Stimulated activated CD8-positive, alpha-beta memory T cell treated with anti-CD3 and anti-CD28 coated beads, Interleukin-4, amount 100 ng/mL, for 24 hours (primary cell): ENCODE results near the gene CSF1.
"Not testable (repeated sequence)": the region's sequence is repeated elsewhere in the genome, so short reads cannot be mapped to it uniquely, and the experiment has no call there.

Experiments
- DNase-seq: peaks from one replicate; pipeline ENCODE4 v3.0.0-alpha.2; 2020; ENCODE audit warnings: low read depth

The CSF1 gene

GRCh38 chr1:109919303-109919702 is 8.7 kb downstream of the CSF1 start:
- DNase-seq, result no peak

DNA sequence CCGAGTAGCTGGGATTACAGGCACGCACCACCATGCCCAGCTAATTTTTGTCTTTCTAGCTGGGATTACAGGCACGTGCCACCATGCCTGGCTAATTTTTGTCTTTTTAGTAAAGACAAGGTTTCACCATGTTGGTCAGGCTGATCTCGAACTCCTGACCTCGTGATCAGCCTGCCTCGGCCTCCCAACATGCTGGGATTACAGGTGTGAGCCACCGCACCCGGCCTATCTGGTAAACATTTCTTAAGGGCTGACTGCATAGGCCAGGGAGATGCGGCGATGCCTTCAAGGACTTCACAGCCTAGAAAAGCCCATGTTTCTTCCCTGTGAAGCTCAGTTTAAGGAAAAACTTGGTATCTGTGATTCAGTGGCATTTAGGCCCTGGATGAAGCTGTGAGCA is 9.7 kb downstream of the CSF1 start:
- DNase-seq, result not testable (repeated sequence)

- no peak for DNase-seq
These were observed 11.7 kb downstream of the CSF1 start for GRCh38 chr1:109922326-109922725.

DNA sequence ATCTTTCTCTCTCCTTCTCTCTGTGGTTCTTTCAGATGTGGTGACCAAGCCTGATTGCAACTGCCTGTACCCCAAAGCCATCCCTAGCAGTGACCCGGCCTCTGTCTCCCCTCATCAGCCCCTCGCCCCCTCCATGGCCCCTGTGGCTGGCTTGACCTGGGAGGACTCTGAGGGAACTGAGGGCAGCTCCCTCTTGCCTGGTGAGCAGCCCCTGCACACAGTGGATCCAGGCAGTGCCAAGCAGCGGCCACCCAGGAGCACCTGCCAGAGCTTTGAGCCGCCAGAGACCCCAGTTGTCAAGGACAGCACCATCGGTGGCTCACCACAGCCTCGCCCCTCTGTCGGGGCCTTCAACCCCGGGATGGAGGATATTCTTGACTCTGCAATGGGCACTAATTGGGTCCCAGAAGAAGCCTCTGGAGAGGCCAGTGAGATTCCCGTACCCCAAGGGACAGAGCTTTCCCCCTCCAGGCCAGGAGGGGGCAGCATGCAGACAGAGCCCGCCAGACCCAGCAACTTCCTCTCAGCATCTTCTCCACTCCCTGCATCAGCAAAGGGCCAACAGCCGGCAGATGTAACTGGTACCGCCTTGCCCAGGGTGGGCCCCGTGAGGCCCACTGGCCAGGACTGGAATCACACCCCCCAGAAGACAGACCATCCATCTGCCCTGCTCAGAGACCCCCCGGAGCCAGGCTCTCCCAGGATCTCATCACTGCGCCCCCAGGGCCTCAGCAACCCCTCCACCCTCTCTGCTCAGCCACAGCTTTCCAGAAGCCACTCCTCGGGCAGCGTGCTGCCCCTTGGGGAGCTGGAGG is 12.7 kb downstream of the CSF1 start:
- no peak for DNase-seq

DNA sequence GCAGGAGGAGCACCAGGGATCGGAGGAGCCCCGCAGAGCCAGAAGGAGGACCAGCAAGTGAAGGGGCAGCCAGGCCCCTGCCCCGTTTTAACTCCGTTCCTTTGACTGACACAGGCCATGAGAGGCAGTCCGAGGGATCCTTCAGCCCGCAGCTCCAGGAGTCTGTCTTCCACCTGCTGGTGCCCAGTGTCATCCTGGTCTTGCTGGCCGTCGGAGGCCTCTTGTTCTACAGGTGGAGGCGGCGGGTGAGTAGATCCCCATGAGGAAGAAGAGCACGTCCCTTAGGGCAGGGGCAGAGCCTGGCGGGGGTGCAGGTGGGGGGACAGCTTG is 13.3 kb downstream of the CSF1 start:
- no peak for DNase-seq

GRCh38 chr1:109924316-109924715 is 13.7 kb downstream of the CSF1 start:
- DNase-seq, result no peak

DNA sequence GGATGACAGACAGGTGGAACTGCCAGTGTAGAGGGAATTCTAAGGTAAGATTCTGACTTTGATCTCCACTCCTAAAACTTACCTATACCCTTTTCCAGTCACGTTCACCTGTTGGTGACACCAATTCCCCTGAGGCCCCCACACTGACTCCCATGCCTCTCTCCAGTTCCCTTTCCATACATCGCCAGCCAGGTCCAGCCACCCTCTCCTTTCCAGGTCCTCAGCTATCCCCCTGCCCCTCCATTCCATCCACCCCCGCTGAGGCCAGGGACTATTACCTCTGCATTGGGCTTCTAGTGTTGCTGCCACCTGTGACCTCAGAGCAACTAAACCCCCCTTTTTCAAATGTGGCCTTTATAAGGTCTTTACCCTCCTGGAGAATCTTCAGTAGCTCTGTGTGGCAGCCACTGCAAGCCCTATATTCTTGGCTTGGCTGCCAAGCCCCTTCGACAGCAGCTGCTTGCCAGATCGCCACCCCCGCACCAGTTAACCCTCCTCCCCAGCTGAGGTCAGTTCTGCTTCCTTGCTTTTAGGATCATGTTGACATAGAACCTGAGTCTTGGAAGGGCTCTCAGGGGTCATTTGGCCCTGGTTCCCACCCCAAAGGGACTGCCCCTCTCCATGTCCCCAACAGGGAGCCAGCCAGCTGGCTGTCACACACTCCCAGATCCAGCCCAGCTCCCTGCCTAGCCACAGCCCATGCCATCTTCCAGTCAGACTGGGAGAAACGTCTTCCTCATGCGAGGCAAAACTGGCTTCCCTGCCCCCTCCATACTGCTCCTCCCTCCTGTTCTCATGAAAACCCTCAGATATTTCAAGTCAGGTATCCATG is 14.7 kb downstream of the CSF1 start:
- no peak for DNase-seq

GRCh38 chr1:109926662-109927300 is 16.1 kb downstream of the CSF1 start:
- no peak for DNase-seq

- DNase-seq, result no peak
These were observed 16.7 kb downstream of the CSF1 start for GRCh38 chr1:109927356-109927755.

- no peak for DNase-seq
These were observed 17.3 kb downstream of the CSF1 start for GRCh38 chr1:109927911-109928321.

GRCh38 chr1:109928591-109929111 is 18.0 kb downstream of the CSF1 start:
- DNase-seq, result no peak

GRCh38 chr1:109929170-109929569 is 18.5 kb downstream of the CSF1 start:
- DNase-seq, result no peak

- no peak for DNase-seq
These were observed 19.1 kb downstream of the CSF1 start for GRCh38 chr1:109929588-109930251.

GRCh38 chr1:109930252-109930993 is 19.8 kb downstream of the CSF1 start:
- no peak for DNase-seq

- no peak for DNase-seq
These were observed 20.6 kb downstream of the CSF1 start for GRCh38 chr1:109931189-109931731.

DNA sequence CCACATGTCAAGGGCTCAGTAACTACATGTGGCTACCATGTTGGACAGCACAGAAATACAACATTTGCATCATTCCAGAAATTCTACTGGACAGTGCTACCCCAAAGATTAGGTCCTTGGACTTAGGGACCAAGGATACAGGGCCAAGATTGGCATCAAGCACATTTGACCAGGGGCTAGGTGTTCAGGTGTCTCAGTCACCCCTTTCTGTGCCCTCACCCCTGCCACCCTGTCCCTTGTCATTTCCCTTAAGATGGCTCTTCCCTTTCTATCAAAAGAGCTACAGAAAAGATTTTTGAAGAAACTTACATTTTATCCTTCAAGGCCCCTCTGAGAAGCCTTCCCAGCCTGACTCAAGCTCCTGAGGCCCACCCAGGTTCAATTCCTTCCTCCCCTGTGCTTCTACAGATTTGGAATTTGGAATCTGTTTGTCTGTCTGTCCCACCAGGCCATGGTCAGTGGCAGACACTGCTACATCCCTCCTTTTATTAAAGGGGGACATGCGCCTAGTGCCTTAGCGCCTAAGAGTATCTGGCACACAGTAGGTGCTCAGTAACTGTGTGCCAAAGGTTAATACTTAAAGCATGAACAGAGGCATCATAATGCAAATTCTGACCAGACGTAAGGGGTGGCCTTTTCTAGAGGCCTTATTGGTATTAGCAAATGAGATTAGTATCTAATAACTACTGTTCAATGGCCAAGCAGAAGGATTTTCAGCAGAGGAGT is 21.4 kb downstream of the CSF1 start:
- DNase-seq, result no peak

DNA sequence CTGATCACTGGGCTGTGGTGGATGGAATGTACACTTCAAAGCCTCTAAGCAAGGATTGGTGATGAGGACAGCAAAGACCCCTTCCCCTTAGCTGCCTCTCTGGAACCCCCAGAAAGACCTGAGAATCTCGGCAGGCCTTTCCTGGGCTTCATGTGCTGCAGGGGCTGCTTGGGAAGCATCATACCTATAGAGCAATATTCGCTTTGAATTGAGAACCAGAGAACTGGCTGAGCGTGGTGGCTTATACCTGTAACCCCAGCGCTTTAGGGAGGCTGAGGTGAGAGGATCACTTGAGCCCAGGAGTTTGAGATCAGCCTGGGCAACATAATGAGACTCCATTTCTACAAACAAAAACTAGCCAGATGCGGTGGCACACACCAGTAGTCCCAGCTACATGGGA is 22.0 kb downstream of the CSF1 start:
- DNase-seq, result no peak

DNA sequence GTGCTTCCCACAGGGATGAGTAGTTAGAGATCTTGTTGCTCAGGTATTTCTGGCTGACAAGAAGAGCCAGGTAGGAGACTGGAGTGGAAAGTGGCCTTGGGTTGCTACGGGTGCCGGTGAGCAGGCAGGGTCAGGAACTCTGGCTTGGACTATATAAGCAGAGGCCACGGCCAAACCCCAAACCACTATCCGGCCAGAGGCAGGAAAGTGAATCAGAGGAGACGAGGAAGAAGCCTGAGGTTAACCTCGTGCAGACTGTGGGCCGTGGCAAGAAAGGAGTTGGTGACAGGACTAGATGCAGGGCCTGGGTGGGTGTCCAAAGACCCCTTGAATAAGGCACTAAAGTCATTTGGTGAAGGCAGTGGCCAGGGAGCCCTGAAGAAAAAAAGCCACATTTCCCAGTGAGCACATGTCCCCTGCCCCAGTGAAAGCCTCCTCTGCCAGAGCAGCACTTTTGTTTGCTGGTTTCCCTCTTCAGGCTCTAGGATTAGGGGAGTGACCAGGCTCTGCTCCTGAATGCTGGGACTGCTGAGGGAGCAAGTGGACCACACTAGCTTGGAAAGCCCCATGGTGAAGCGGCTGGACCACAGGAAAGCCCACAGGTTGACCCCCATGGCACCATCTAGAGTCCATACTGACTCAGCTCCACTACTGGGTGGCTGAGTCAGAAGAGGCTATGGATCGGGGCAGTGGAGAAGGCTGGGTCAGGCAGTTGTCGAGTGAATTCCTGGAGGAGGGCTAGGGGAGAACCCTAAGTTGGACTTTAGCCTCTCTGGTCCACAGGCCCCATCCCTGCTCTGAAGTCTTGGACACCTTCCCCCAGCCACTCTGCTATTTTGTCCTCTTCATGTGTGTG is 23.4 kb downstream of the CSF1 start:
- DNase-seq, result no peak

DNA sequence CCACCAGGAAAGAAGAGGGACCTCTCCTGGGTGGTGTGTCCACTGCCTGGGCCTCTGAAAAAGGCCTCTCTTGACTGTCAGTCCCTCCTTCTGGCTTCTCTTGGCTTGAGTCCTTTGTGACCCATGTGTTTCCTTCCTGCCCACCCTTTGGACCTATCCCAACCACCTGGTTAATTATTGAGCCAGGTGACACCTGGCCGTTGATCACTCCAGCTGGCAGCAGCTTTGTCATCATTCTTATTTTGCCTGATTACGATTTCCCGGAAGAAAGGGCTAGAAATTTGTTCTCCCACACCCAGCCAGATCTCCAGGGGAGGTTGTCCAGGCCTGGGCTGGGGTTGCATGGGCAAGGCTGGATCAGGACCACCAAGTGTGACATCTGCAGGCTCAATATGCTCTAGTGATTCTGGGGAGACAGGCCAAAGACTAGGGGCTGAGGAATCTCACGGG is 24.8 kb downstream of the CSF1 start:
- no peak for DNase-seq
